Subcutaneous abdominal adipose tissue (tissue), 5 donors: ENCODE measurements around the gene FGR.
"Not testable (repeated sequence)": the region's sequence is repeated elsewhere in the genome, so short reads cannot be mapped to it uniquely, and the experiment has no call there.

ENCODE experiments used
- H3K27ac ChIP-seq: one replicate; pipeline ENCODE4 v1.7.0; 2013; ENCODE audit warnings: low read depth, mild to moderate bottlenecking, inconsistent platforms, low read length, moderate library complexity
- H3K27me3 ChIP-seq, 5 donors: one replicate each; pipeline ENCODE4 v1.7.0; 2013; ENCODE audit warnings: low read length in 5 of 5, inconsistent platforms in 1 of 5; ENCODE audit not compliant: control insufficient read depth in 5 of 5, insufficient read depth in 4 of 5
- H3K36me3 ChIP-seq, 5 donors: one replicate each; pipeline ENCODE4 v1.7.0; 2013; ENCODE audit warnings: low read length in 5 of 5; ENCODE audit not compliant: control insufficient read depth in 5 of 5, insufficient read depth in 5 of 5
- H3K4me1 ChIP-seq, 5 donors: one replicate each; pipeline ENCODE4 v1.7.0; 2013; ENCODE audit warnings: low read length in 5 of 5, mild to moderate bottlenecking in 3 of 5, moderate library complexity in 1 of 5; ENCODE audit not compliant: control insufficient read depth in 5 of 5, insufficient read depth in 5 of 5
- H3K4me3 ChIP-seq, 5 donors: one replicate each; pipeline ENCODE4 v1.7.0; 2013; ENCODE audit warnings: low read length in 5 of 5, low read depth in 1 of 5
- H3K9ac ChIP-seq, 5 donors: one replicate each; pipeline ENCODE4 v1.7.0; 2013; ENCODE audit warnings: low read length in 5 of 5, mild to moderate bottlenecking in 4 of 5, moderate library complexity in 3 of 5
- H3K9me3 ChIP-seq, 5 donors: one replicate each; pipeline ENCODE4 v1.7.0; 2013; ENCODE audit warnings: low read length in 5 of 5; ENCODE audit not compliant: control insufficient read depth in 5 of 5
- donor health status: healthy.
- donor health status: healthy.
- donor health status: healthy.
- donor health status: healthy.
- donor health status: healthy.

Gene FGR

DNA sequence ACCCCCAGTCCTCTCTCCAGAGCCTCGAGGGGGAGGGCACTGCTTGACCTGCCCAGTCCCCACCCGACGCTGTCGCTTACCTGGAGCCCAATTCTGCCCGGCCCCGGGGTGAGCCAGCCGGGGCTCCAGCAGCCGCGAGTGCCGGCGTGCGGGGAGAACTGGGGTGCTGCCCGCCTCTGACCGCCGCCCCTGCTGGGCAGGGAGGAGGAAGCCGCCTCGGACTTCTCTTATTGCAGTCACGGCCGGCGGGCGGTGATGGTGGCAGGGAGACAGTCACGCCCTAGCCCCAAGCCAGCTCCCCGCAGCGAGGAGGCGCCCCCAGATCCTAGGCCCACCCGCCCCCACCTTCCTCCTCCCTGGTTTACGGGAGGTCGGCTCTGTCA lies at the start of gene FGR:
FGR (minus strand) TSS at position 201 of the 383 bp plus-strand sequence. CDS start 11,269 bp downstream, outside the sequence.
- Histone ChIP-seq H3K4me1 (peaks cover 13 to 52% (median 40%) of the 10 kb centered on the region in 5 donors), H3K9ac (peak within 1 kb of the TSS; percentile 43 to 91 (median 79)), H3K4me3 (peak within 1 kb of the TSS; percentile 54 to 72 (median 68)), H3K27me3 (peaks cover 0 to 3% (median 0%) of the 10 kb centered on the region in 5 donors), H3K9me3 (no peaks in the 10 kb centered on the region), H3K27ac (peak within 1 kb of the TSS; percentile 84), H3K36me3 (no peaks in the 10 kb centered on the region)

DNA sequence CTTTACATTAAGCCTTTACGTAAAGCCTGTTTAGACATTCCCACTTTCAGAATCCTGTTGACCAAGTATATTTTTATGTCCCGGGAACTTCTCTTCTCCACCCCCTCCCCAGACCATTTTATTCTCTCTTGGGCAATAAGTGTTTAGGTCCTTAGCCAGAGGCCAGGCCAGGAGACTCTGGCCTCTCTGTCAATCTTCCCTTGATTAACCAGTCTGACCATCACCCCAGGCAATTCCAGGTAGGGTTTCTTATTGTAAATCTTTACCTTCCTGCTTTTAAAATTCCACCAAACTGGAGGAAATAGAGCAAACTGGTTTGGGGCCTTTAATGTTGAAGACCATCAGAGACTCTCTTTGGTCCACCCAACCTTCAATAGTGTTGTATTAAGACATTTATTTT lies 49.2 kb upstream of the FGR start:
- H3K27ac ChIP-seq: no peak overlapping the region
- H3K36me3 ChIP-seq: no peaks in the 10 kb centered on the region
- H3K4me3 ChIP-seq: no peak overlapping the region
- H3K4me1 ChIP-seq: peaks cover 0 to 5% (median 2%) of the 10 kb centered on the region in 5 donors
- H3K9ac ChIP-seq: no peak overlapping the region
- peaks cover 0 to 17% (median 6%) of the 10 kb centered on the region in 5 donors for H3K9me3 ChIP-seq
- H3K27me3 ChIP-seq: no peaks in the 10 kb centered on the region

DNA sequence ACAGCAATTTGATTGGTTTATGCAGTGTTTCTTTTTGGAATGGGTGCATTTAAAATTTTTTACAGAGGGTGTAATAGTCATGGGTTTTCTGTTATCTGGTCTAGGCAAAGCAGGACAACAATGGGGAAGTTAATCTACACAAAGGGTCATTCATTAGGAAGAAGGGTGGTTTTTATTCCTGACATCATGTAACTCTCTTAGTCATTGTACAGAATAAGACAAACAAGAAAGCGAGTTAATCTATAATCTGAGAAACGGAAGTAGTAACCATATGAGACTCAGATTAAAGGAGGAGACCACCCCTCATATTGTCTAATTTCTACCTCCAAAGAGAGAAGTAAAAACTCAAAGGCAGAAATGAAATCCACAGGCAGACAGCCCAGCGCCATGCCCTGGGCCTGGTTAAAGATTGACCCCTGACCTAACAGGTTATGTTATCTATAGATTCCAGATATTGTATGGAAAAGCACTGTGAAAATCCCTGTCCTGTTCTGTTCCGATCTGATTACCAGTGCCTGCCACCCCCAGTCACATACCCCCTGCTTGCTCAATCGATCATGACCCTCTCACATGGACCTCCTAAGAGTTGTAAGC lies 47.5 kb upstream of the FGR start:
- Histone ChIP-seq H3K9ac (no peak overlapping the region), H3K36me3 (no peaks in the 10 kb centered on the region), H3K27ac (no peak overlapping the region), H3K4me1 (no peaks in the 10 kb centered on the region), H3K9me3 (peaks cover 0 to 17% (median 6%) of the 10 kb centered on the region in 5 donors), H3K27me3 (no peaks in the 10 kb centered on the region), H3K4me3 (no peak overlapping the region)

DNA sequence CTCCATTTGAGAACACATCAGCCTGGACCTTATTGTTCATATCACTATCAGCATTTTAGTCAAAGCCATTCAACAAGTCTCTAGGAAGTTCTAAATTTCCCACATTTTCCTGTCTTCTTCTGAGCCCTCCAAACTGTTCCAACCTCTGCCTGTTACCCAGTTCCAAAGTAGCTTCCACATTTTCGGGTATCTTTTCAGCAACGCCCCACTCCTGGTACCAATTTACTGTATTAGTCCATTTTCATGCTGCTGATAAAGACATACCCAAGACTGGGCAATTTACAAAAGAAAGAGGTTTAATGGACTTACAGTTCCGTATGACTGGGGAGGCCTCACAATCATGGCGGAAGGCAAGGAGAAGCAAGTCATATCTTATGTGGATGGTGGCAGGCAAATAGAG lies 46.6 kb upstream of the FGR start:
- not testable (repeated sequence) for H3K27me3 ChIP-seq, H3K4me3 ChIP-seq, H3K9ac ChIP-seq, H3K27ac ChIP-seq, H3K4me1 ChIP-seq, H3K36me3 ChIP-seq
- peaks cover 0 to 17% (median 6%) of the 10 kb centered on the region in 5 donors for H3K9me3 ChIP-seq

DNA sequence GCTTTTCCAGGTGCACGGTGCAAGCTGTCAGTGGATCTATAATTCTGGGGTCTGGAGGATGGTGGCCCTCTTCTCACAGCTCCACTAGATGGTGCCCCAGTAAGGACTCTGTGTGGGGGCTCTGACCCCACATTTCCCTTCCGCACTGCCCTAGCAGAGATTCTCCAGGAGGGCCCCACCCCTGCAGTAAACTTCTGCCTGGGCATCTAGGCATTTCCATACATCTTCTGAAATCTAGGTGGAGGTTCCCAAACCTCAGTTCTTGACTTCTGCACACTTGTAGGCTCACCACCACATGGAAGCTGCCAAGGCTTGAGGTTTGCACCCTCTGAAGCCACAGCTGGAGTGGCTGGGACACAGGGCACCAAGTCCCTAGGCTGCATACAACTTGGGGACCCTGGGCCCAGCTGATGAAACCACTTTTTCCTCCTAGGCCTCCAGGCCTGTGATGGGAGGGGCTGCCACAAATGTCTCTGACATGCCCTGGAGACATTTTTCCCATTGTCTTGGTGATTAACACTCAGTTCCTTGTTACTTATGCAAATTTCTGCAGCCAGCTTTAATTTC lies 45.3 kb upstream of the FGR start:
- not testable (repeated sequence) for H3K27ac ChIP-seq, H3K36me3 ChIP-seq, H3K4me3 ChIP-seq, H3K4me1 ChIP-seq, H3K9ac ChIP-seq, H3K27me3 ChIP-seq
- H3K9me3 ChIP-seq: peaks cover 0 to 17% (median 6%) of the 10 kb centered on the region in 5 donors

DNA sequence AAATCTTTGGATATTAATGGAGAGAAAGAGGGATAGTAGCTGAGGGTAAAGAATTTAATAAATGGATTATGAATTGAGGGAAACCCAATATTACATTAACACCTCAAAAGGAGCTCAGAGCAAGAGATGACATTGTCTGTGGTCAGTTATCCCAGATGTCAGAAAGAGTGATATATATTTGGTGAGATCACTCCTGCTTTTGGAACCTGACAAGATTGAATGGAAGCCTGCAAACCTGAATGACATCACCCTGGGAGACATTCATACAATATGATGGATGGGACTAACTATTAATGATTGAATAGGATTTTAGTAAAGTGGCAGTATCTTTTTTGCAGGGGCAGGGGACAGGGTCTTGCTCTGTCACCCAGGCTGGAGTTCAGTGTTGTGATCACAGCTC lies 43.8 kb upstream of the FGR start:
- H3K4me1 ChIP-seq: no peaks in the 10 kb centered on the region
- H3K9me3 ChIP-seq: peaks cover 0 to 17% (median 6%) of the 10 kb centered on the region in 5 donors

DNA sequence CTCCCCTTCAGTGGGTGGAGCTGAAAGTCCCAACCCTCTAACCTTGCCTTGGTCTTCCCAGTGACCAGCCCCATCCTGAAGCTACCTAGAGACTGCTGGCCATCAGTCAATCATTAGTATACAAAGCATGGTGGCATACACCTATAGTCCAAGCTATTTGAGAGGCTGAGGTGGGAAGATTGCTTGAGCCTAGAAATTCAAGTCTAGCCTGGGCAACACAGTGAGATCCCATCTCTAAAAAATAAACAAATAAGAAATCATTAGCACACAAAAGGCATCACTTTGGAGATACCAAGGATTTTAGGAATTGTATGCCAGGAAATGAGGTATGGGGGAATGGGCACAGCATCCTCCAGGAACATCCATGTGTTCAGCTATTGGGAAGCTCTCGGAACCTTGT lies 41.4 kb upstream of the FGR start:
- no peak overlapping the region for H3K27ac ChIP-seq
- H3K9ac ChIP-seq: no peak overlapping the region
- H3K4me3 ChIP-seq: no peak overlapping the region
- H3K36me3 ChIP-seq: no peaks in the 10 kb centered on the region
- H3K9me3 ChIP-seq: peaks cover 0 to 7% (median 2%) of the 10 kb centered on the region in 5 donors
- peaks cover 3 to 15% (median 12%) of the 10 kb centered on the region in 5 donors for H3K4me1 ChIP-seq
- H3K27me3 ChIP-seq: no peaks in the 10 kb centered on the region

More for the DNA sequence above, 43.8 kb upstream of the FGR start:
- Histone ChIP-seq H3K4me3 (no peak overlapping the region), H3K27ac (no peak overlapping the region), H3K9ac (no peak overlapping the region), H3K27me3 (no peaks in the 10 kb centered on the region), H3K36me3 (no peaks in the 10 kb centered on the region)

DNA sequence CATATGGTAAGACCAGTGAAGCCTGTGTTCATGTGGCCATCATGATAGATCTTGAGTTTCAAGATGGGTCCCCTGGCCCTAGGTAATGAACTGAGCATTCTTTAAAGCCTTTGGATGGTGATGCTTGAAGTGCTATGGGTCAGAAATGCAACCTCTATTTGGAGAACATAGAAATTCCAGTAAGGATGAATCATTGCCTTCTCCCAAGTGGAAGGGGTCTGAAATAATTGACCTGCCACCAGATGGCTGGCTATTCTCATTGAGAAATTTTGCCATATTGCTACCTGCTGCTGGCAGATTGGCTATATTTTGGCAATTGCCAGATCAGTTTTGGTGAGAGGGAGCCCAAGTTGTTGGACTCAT lies 37.7 kb upstream of the FGR start:
- Histone ChIP-seq H3K27ac (peak overlapping the region; percentile 69), H3K9ac (peak overlapping the region in 1 of 5 donors; percentile 71), H3K27me3 (no peaks in the 10 kb centered on the region), H3K36me3 (peaks cover 0 to 2% (median 0%) of the 10 kb centered on the region in 5 donors), H3K9me3 (no peaks in the 10 kb centered on the region), H3K4me1 (peaks cover 9 to 42% (median 31%) of the 10 kb centered on the region in 5 donors), H3K4me3 (peak overlapping the region; percentile 73 to 90 (median 78))

DNA sequence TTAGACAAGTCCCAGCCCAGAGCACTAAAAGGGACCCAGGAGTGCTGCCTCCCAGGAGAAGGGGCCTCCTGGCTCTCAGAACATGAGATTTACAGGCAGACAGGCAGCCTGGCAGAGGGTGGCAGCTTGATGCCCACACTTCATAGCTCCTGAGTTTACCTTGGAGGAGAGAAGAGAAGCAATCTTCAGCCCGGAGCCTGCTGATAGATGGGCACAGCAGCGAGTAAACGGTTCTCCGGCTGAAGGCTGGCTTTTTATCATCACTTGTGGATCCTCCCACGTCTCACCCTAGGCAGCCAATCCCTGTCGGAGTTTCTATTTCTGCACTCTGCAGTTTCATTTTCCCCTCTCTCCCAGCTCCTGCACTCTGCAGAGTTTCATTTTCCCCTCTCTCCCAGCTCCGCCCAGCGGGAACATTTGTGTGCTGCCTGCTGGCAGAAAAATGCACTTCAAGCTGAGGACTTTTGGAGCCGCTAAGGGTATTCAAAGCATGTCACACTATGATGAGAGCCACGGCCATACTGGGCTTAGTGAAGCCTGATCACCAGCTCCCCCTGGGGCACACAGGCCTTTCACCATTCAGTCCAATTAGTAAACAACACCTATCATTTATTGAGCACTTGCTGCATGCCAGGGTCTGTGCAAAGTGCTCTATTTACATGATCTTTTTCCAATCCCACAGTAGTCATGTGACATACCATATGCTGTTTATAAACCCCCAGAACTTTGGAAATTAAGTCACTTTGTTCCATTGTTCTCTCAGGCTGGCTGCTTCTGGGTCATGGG lies 37.2 kb upstream of the FGR start, which contains the start of gene IFI6:
IFI6 (minus strand) TSS at position 229 of the 786 bp plus-strand sequence. CDS start 2,878 bp downstream, outside the sequence.
- Histone ChIP-seq H3K27me3 (no peaks in the 10 kb centered on the region), H3K9me3 (no peaks in the 10 kb centered on the region), H3K4me1 (peaks cover 9 to 42% (median 31%) of the 10 kb centered on the region in 5 donors), H3K4me3 (peak within 1 kb of the TSS; percentile 73 to 90 (median 78)), H3K27ac (peak within 1 kb of the TSS; percentile 69), H3K36me3 (peaks cover 0 to 3% (median 0%) of the 10 kb centered on the region in 5 donors), H3K9ac (peak within 1 kb of the TSS in 4 of 5 donors; percentile 38 to 78 (median 66))

DNA sequence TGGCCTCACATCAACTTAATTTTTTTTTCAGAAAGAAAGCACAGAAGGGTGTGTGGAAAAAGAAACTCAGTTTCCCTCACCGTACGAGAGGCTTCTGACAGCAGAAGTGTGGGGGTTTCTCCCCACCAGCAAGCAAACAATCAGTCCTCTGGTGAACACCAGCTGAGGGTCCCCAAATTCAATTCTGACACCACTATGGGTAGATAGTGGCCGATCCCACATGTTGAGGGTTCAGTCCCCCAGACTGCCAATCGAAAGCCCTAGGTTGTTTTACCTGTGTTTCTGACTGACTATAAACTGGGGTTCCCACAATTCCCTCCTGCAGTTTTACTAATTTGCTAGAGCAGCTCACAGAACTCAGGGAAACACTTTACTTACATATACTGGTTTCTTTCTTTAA lies 34.9 kb upstream of the FGR start:
- Histone ChIP-seq H3K4me1 (peaks cover 9 to 42% (median 31%) of the 10 kb centered on the region in 5 donors), H3K9ac (peak overlapping the region in 1 of 5 donors; percentile 70), H3K4me3 (peak overlapping the region in 2 of 5 donors; percentile 65 to 70), H3K27ac (no peak overlapping the region), H3K27me3 (no peaks in the 10 kb centered on the region), H3K36me3 (peaks cover 0 to 11% (median 7%) of the 10 kb centered on the region in 5 donors), H3K9me3 (no peaks in the 10 kb centered on the region)
